ENCODE results near the gene WDTC1. TPM values are rescaled to one million over a fixed set of nuclear protein-coding genes. Genes with fewer than 3 reads are reported as not detected.

The WDTC1 gene
- total and polyA plus RNA-seq, 2 of the 13 experiments (the other 11 are each of a cell fraction or from before 2014, with no cell fraction given): 5.5 TPM

GRCh38 chr1:27321813-27322568 is 87.6 kb downstream of the WDTC1 start, which contains the start of gene TMEM222 (continued):
- TF ChIP-seq BATF2 (CRISPR knock-in tag; IDR thresholded peaks at IDR 0.05) (0 out of 2 replicates have a peak, but pooled peaks have one; percentile 55), ZNF883 (CRISPR knock-in tag; IDR thresholded peaks at IDR 0.05; ENCODE audit: not compliant biosample characterization) (peak; percentile 78), ZNF670 (CRISPR knock-in tag; IDR thresholded peaks at IDR 0.05; ENCODE audit: borderline replicate concordance) (peak; percentile 85), ZFY (CRISPR knock-in tag; IDR thresholded peaks at IDR 0.05) (peak; percentile 93), ELF3 (CRISPR knock-in tag; IDR thresholded peaks at IDR 0.05) (peak; percentile 96), KDM2A (CRISPR knock-in tag; IDR thresholded peaks at IDR 0.05; ENCODE audit: borderline replicate concordance, low read depth) (peak; percentile 96), PHF20 (CRISPR knock-in tag; IDR thresholded peaks at IDR 0.05) (peak; percentile 99), BRD4 (CRISPR knock-in tag; IDR thresholded peaks at IDR 0.05) (peak; percentile 83; the same call in 1 of the 2 replicates), SNAPC4 (CRISPR knock-in tag; IDR thresholded peaks at IDR 0.05) (peak; percentile 70; the same call in 1 of the 2 replicates), ZNF772 (CRISPR knock-in tag; IDR thresholded peaks at IDR 0.05) (peak; percentile 97), SP5 (CRISPR knock-in tag; IDR thresholded peaks at IDR 0.05; ENCODE audit: borderline replicate concordance, low read depth) (peak; percentile 35; the same call in 1 of the 2 replicates), THRA (CRISPR knock-in tag; IDR thresholded peaks at IDR 0.05; ENCODE audit: borderline replicate concordance) (peak; percentile 58), ZNF281 (CRISPR knock-in tag; IDR thresholded peaks at IDR 0.05; ENCODE audit: borderline replicate concordance) (no peak), YY1 (IDR thresholded peaks at IDR 0.05; ENCODE audit: insufficient read depth, insufficient replicate concordance, low read depth, low read length) (peak; percentile 91), ZNF629 (CRISPR knock-in tag; conservative IDR thresholded peaks at IDR 0.05) (peak; percentile 25; the same call in 1 of the 2 replicates), ZNF276 (CRISPR knock-in tag; IDR thresholded peaks at IDR 0.05; ENCODE audit: low read depth) (no peak)
